Smooth muscle cell (in vitro differentiated cells): ENCODE data around the gene SMAGP. TPM values are rescaled to one million over a fixed set of nuclear protein-coding genes. Genes with fewer than 3 reads are reported as not detected.
"Not testable (repeated sequence)": the region's sequence is repeated elsewhere in the genome, so short reads cannot be mapped to it uniquely, and the experiment has no call there.

ENCODE experiments used
- DNase-seq: peaks from one replicate; lab custom pipeline; 2025; ENCODE audit not compliant: unreplicated experiment; lab: John Stamatoyannopoulos, UW
- H2AFZ ChIP-seq: fragments of 200-600 bp; sonication (generic); 2 replicates; pipeline ENCODE4 v1.6.0; 2016; ENCODE audit warnings: antibody characterized with exemption, low read depth, mild to moderate bottlenecking
- H3F3A ChIP-seq: fragments of 200-600 bp; sonication (generic); 2 replicates; pipeline ENCODE4 v1.6.0; 2017; ENCODE audit warnings: antibody characterized with exemption, low read depth
- H3K27ac ChIP-seq: fragments of 200-600 bp; sonication (generic); 2 replicates; pipeline ENCODE4 v1.5.1; 2016; ENCODE audit warnings: low read depth, mild to moderate bottlenecking
- H3K27me3 ChIP-seq: fragments of 200-600 bp; sonication (generic); 2 replicates; pipeline ENCODE4 v1.6.1; 2016; ENCODE audit warnings: low read depth, mild to moderate bottlenecking
- H3K36me3 ChIP-seq: fragments of 200-600 bp; sonication (generic); 2 replicates; pipeline ENCODE4 v1.5.1; 2016; ENCODE audit warnings: low read depth
- H3K4me1 ChIP-seq: fragments of 200-600 bp; sonication (generic); 2 replicates; pipeline ENCODE4 v1.5.1; 2016; ENCODE audit warnings: low read depth
- H3K4me2 ChIP-seq: fragments of 200-600 bp; sonication (generic); 2 replicates; pipeline ENCODE4 v1.6.0; 2016; ENCODE audit warnings: mild to moderate bottlenecking
- H3K4me3 ChIP-seq: fragments of 200-600 bp; sonication (generic); 2 replicates; pipeline ENCODE4 v1.5.1; 2016; ENCODE audit warnings: mild to moderate bottlenecking
- H3K79me2 ChIP-seq: fragments of 200-600 bp; sonication (generic); 2 replicates; pipeline ENCODE4 v1.6.0; 2016; ENCODE audit warnings: low read depth, mild to moderate bottlenecking
- H3K9ac ChIP-seq: fragments of 200-600 bp; sonication (generic); 2 replicates; pipeline ENCODE4 v1.6.0; 2016; ENCODE audit warnings: low read depth
- H3K9me3 ChIP-seq: fragments of 200-600 bp; sonication (generic); replicated peaks from 2 replicates; pipeline ENCODE4 v1.5.1; 2016; ENCODE audit warnings: low read depth
- H4K20me1 ChIP-seq: fragments of 200-600 bp; sonication (generic); 2 replicates; pipeline ENCODE4 v1.6.0; 2016; ENCODE audit warnings: low read depth
- CTCF ChIP-seq: fragments of 200-600 bp; sonication (generic); IDR thresholded peaks from 2 replicates; pipeline ENCODE4 v1.5.1; 2017; ENCODE audit warnings: borderline replicate concordance, mild to moderate bottlenecking, antibody characterized with exemption; ENCODE audit not compliant: insufficient read depth, poor library complexity, severe bottlenecking
- WGBS: methylation state at CpG from one replicate; pipeline ENCODE4 v1.1.7; 2016; ENCODE audit warnings: low lambda C conversion rate; 5-methylcytosine and 5-hydroxymethylcytosine counted together
- polyA plus RNA-seq: library from polyadenylated mRNA; unstranded; fragments of >200 nt; fragmentation: Nextera tagmentation; extraction: Ambion mirVana; gene quantifications from 2 replicates; pipeline ENCODE4 v1.2.1, GENCODE V29; 2016
- total RNA-seq: library from RNA; depleted of rRNA; stranded (reverse); fragments of >200 nt; gene quantifications from 2 replicates; pipeline ENCODE4 v1.2.3, GENCODE V29; 2014

SMAGP gene, protein sequence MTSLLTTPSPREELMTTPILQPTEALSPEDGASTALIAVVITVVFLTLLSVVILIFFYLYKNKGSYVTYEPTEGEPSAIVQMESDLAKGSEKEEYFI
- 9.0 and 11.7 TPM in 2 replicates for total RNA-seq
- 6.8 and 7.0 TPM in 2 replicates for polyA plus RNA-seq

DNA sequence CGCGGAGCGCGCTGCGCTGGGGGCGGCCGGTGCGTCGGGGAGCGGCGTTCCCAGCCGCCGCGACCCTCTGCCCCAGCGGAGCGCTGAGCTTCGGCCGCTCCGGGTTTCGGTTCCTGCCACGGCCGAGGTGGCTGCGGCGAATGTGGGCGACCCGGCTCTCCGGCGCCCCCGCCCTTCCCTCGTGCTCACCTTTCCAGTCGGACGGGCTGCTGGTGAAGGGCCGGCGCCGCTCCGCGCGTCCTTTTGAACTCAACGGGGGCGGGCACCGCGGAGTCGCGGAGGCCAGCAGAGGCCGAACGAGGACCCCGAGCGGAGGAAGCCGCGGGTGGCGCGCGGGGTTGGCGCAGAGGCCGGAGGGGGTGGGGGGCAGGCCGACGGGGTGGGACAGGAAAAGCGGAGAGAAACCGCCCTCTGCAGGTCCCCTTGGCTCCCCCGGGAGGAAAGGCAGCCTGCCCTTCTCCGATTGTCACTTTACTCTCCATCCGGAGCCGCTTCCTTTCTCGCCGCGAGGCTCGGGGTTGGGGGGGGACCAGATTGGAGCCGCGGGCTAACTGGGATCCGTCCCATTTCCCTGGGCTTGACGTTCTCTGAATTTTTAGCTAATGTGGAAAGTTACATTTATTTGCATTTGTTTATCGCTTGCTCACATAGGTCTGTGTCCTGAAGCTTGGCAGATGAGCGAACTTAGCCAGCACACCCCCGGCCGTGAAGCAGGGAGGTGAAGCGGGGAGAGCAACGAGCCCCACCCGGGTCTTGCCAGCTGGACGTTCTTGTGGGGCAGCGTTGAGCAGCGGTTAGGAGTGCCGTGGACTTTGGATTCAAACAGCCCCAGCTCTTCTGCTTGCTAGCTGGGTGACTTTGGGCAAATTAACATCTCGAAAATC lies at the start of gene SMAGP:
TSS of gene SMAGP (minus strand) at position 349 of the 884 bp plus-strand sequence. CDS start 1,137 bp downstream, outside the sequence.
- H3K27me3 ChIP-seq = no peaks in the 10 kb centered on the region
- DNase-seq = peak; percentile 21
- no peak for TF ChIP-seq CTCF
- peak within 1 kb of the TSS; percentile 38 for H3K27ac ChIP-seq
- no peaks in the 10 kb centered on the region for H3K79me2 ChIP-seq
- peak within 1 kb of the TSS; percentile 81 for H3K4me3 ChIP-seq
- no peaks in the 10 kb centered on the region for H4K20me1 ChIP-seq
- H2AFZ ChIP-seq = peak within 1 kb of the TSS; percentile 89
- H3K4me2 ChIP-seq = peak within 1 kb of the TSS; percentile 89
- no peaks in the 10 kb centered on the region for H3K9me3 ChIP-seq
- no peaks in the 10 kb centered on the region for H3K36me3 ChIP-seq
- 1% methylated on average over 64 of the region's 83 CpGs for WGBS
- H3K9ac ChIP-seq = peak within 1 kb of the TSS; percentile 38
- H3K4me1 ChIP-seq = no peaks in the 10 kb centered on the region
- no peaks in the 10 kb centered on the region for H3F3A ChIP-seq

GRCh38 chr12:51318846-51319599 lies 48.8 kb upstream of the SMAGP start:
- Histone ChIP-seq H3K27ac (no peak overlapping the region), H3K36me3 (no peaks in the 10 kb centered on the region), H3K9ac (no peak overlapping the region), H3K9me3 (no peaks in the 10 kb centered on the region), H3K79me2 (no peaks in the 10 kb centered on the region), H3K4me1 (peaks cover 30% of the 10 kb centered on the region), H4K20me1 (no peaks in the 10 kb centered on the region), H3K27me3 (no peaks in the 10 kb centered on the region), H3F3A (peaks cover 3% of the 10 kb centered on the region), H2AFZ (no peak overlapping the region), H3K4me2 (no peak overlapping the region), H3K4me3 (no peak overlapping the region)
- DNase-seq = no peak
- WGBS = 55% methylated on average over 3 of the region's 3 CpGs
- no peak for TF ChIP-seq CTCF

GRCh38 chr12:51318057-51318806 lies 48.0 kb upstream of the SMAGP start:
- whole genome bisulfite sequencing = 76% methylated on average over 8 of the region's 8 CpGs
- not testable (repeated sequence) for H3K9me3 ChIP-seq

DNA sequence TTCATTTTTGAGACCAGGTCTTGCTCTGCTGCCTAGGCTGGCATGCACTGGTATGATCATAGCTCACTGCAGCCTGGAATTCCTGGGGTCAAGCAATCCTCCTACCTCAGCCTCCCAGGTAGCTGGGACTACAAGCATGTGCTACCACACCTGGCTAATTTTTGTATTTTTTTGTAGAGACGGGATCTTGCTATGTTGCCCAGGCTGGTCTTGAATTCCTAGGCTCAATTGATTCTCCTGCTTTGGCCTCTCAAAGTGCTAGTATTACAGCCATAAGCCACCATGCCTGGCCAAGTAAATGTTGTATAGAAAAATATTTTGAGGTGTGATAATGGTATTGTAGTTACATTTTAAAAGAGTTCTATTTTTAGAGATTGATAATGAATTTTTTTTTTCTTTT lies 41.2 kb upstream of the SMAGP start:
- TF ChIP-seq CTCF = no peak
- no peaks in the 10 kb centered on the region for H3K79me2 ChIP-seq
- no peaks in the 10 kb centered on the region for H3K9me3 ChIP-seq
- H3K36me3 ChIP-seq = no peaks in the 10 kb centered on the region
- 100% methylated on average over 1 of the region's 1 CpG for WGBS
- no peaks in the 10 kb centered on the region for H4K20me1 ChIP-seq
- H3K4me2 ChIP-seq = no peak overlapping the region
- no peaks in the 10 kb centered on the region for H3K27me3 ChIP-seq
- H2AFZ ChIP-seq = no peak overlapping the region
- H3K9ac ChIP-seq = no peak overlapping the region
- H3K4me1 ChIP-seq = no peaks in the 10 kb centered on the region
- no peak overlapping the region for H3K27ac ChIP-seq
- H3K4me3 ChIP-seq = no peak overlapping the region
- DNase-seq = no peak
- H3F3A ChIP-seq = no peaks in the 10 kb centered on the region

More at GRCh38 chr12:51318057-51318806, 48.0 kb upstream of the SMAGP start:
- not testable (repeated sequence) for H3K27me3 ChIP-seq, H3K79me2 ChIP-seq, H3K4me2 ChIP-seq, H4K20me1 ChIP-seq, H3K27ac ChIP-seq, H3K9ac ChIP-seq, H3F3A ChIP-seq, H3K4me3 ChIP-seq, H2AFZ ChIP-seq, H3K36me3 ChIP-seq, DNase-seq
- peaks cover 30% of the 10 kb centered on the region for H3K4me1 ChIP-seq
